BE2C (cell line): Measurements from ENCODE around the gene CHPF.

ENCODE experiments used
- DNase-seq: peaks from one replicate; pipeline ENCODE4 v3.0.0-alpha.2; 2020
- H3K27me3 ChIP-seq: fragments of 250-450 bp; sonication (Bioruptor Pico); 2 replicates; pipeline ENCODE4 v1.5.1; 2020; ENCODE audit warnings: mild to moderate bottlenecking
- H3K36me3 ChIP-seq: fragments of 250-450 bp; sonication (Bioruptor Pico); 2 replicates; pipeline ENCODE4 v1.5.1; 2020; ENCODE audit warnings: mild to moderate bottlenecking
- H3K4me1 ChIP-seq: fragments of 250-450 bp; sonication (Bioruptor Pico); 2 replicates; pipeline ENCODE4 v1.5.1; 2020
- H3K4me3 ChIP-seq: 2 replicates; pipeline ENCODE4 v1.5.1; 2011; ENCODE audit warnings: low read depth, low read length
- H3K9me3 ChIP-seq: fragments of 250-450 bp; sonication (Bioruptor Pico); 2 replicates; pipeline ENCODE4 v1.5.1; 2020
- CTCF ChIP-seq: IDR thresholded peaks from 2 replicates; pipeline ENCODE4 v1.5.1; 2012; ENCODE audit warnings: mild to moderate bottlenecking, low read depth, low read length

The CHPF gene

DNA sequence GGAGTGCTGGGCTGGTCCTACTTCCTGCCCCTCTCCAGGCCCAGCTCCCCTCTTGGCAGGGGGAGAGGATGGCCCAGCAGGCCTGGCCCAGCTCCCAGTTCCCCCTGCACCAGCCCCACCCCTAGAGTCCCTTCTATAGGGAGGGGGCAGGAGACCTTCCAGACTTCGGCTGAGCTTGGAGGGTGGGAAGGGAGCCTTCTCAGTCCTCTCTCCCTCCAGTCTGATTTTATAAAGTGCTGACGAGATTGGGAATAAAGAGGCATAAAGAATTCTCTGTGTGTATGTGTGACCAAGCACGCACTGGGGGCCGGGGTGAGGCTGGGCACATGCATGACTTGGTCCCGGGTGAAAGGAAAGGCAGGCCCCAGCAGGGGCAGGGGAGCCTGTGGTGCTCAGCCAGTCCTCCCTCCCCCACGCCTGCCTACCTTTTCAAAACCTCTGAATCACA, 5.1 kb downstream of the CHPF start:
- Histone ChIP-seq H3K4me3 (no peak overlapping the region), H3K27me3 (no peaks in the 10 kb centered on the region), H3K4me1 (no peaks in the 10 kb centered on the region; the same call in none of the 2 replicates), H3K9me3 (no peaks in the 10 kb centered on the region), H3K36me3 (peaks cover 26% of the 10 kb centered on the region)
- DNase-seq, result no peak
- TF ChIP-seq CTCF, result no peak

DNA sequence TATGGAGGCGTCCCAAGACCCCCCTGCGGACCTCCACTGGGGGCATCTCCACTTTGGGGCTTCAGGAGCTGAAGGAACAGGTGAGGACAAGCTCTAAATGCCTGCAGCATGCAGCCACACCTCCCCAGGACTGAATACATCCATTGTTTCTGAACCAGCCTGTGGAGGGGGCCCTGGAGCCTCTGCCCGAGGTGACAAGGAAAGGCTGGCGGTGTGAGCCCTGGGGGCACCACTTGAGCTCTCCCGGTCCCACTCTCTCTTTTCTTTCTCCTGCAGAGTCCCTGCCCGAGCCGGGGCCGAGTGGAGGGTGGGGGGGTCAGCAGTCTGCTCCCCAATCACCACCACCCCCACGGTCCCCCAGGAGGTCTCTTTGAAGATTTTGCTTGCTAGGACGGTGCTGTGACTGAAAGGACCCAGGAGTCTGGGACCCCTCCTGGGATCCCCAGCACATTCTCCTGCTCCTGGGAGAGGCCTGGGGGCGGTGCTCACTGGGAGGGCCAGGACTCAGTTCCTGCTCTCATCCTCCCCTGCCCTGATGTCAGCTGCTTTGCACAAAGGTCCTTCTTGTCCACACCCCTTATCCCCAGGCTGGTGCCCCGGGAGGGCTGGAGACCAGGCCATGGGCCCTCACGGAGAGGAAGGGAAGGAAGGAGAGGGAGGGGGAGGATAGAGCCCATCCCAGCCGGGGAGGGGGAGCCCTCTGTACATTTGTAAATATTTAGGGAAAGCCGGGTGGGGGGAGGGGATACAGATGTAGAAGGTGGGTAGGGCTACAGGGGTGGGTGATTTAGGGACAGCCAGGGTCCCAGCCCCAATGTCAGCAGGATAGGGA, 5.7 kb downstream of the CHPF start:
- Histone ChIP-seq H3K4me1 (no peaks in the 10 kb centered on the region; the same call in none of the 2 replicates), H3K27me3 (no peaks in the 10 kb centered on the region), H3K4me3 (no peak overlapping the region), H3K36me3 (peaks cover 26% of the 10 kb centered on the region), H3K9me3 (no peaks in the 10 kb centered on the region)
- no peak for DNase-seq
- TF ChIP-seq CTCF, result no peak

DNA sequence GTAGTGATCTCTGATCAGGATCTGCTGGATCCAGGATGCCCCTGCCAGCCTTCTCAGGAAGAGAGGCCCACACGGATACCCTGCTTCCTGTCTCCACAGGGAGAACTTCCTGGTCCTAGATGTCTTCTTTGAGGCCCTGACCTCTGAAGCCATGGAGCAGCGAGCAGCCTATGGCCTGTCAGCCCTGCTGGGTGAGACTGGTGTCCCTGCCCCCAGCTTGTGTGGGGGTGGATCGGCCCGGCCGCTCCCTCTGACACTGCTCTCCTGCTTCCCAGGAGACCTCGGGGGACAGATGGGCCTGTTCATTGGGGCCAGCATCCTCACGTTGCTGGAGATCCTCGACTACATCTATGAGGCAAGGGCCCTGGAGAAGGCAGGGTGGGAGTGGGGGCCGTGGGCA, 6.6 kb downstream of the CHPF start:
- H3K36me3 ChIP-seq, result peaks cover 26% of the 10 kb centered on the region
- H3K4me1 ChIP-seq, result no peaks in the 10 kb centered on the region; the same call in none of the 2 replicates
- H3K9me3 ChIP-seq, result no peaks in the 10 kb centered on the region
- no peak for TF ChIP-seq CTCF
- no peak overlapping the region for H3K4me3 ChIP-seq
- DNase-seq, result no peak
- no peaks in the 10 kb centered on the region for H3K27me3 ChIP-seq

GRCh38 chr2:219536425-219536824, 7.2 kb downstream of the CHPF start:
- no peaks in the 10 kb centered on the region; the same call in none of the 2 replicates for H3K4me1 ChIP-seq
- TF ChIP-seq CTCF, result no peak
- no peak for DNase-seq
- peaks cover 23% of the 10 kb centered on the region for H3K36me3 ChIP-seq
- no peaks in the 10 kb centered on the region for H3K9me3 ChIP-seq
- H3K4me3 ChIP-seq, result no peak overlapping the region
- H3K27me3 ChIP-seq, result no peaks in the 10 kb centered on the region

DNA sequence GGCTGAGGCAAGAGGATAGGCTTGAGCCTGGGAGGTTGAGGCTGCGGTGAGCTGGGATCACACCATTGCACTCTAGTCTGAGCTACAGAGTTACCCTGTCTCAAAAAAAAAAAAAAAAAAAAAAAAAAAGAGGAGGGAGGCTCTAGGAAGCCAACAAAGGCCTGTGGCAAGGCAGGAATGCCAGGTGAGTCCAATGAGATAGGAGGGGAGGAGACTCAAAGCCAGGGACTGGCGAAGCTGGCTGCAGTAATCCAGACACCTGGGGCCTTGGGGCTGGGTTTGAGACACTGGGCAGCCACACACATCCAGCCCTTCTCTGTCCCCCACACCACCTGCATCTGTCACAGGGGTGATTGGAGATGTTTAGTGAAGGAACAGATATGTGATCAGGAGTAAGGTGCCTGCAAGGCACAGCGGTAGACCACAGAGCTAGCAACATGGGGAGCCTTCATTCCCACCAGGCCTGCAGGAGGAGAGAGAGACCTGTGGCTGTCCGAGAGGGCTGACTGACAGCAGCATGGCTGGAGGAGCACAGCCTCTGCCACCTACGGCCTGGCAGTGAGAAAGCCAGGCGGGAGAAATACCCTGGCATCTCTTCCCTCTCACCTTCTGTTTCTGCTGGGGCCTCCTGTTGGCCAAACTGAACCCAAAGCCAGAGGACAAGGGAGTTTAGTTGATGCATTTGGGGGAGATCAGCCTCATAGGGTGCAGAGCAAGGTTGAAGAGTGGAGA, 9.5 kb downstream of the CHPF start:
- Histone ChIP-seq H3K4me1 (peaks cover 8% of the 10 kb centered on the region), H3K27me3 (no peaks in the 10 kb centered on the region), H3K36me3 (peaks cover 3% of the 10 kb centered on the region; the same call in 1 of the 2 replicates), H3K4me3 (no peak overlapping the region), H3K9me3 (no peaks in the 10 kb centered on the region)
- no peak for TF ChIP-seq CTCF
- DNase-seq, result no peak

DNA sequence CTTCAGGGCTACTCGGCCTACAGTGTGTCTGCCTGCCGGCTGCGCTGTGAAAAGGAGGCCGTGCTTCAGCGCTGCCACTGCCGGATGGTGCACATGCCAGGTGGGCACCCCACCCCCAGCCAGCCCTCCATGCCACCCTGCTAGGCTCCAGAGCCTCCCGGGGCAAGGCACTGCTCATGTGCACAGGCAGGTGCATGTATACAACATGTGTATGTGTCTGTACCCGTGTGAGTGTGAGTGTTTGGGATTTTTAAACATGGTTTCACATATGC, 11.3 kb downstream of the CHPF start:
- H3K36me3 ChIP-seq, result no peaks in the 10 kb centered on the region
- DNase-seq, result no peak
- no peaks in the 10 kb centered on the region for H3K27me3 ChIP-seq
- H3K9me3 ChIP-seq, result no peaks in the 10 kb centered on the region
- H3K4me1 ChIP-seq, result peaks cover 14% of the 10 kb centered on the region
- no peak overlapping the region for H3K4me3 ChIP-seq
- TF ChIP-seq CTCF, result no peak
